ENCODE measurements around the gene PTH1R. TPM values are rescaled to one million over a fixed set of nuclear protein-coding genes. Genes with fewer than 3 reads are reported as not detected.

Gene PTH1R
- total RNA-seq, 1 donor from 2014 or later = 6.2 TPM

DNA sequence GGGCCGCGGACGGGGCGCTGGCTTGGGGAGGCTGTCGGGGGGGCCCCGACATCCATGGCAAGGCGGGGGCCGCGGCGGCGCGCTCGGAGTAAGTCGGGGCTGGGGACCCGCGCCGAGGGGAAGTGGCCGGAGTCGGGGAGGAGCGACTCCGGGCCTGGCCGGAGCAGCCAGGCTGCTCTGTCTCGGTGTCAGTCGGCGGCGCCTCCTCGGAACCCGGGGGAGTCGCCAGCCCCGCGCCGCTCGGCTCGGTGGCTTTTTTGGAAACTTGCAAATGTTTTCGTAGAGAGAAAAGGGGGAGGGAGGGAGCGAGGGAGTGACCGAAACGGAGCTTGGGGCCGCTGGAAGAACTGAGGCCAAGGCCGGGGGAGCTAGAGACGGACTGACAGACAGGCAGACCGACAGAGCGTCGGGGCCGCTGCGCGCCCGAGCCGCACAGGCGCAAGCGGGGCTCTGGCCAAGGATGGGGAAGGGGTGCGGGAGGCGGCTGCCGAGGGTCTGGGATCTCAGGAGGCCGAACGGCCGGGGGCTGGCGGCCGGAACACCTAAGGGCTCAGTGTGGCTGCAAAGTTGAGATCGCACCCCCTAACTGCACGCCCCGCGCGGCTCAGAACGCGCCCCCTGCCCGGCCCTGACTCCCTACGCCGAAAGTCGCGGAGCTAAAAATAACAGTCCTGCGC, 5.0 kb downstream of the PTH1R start:
- Mint-ChIP-seq H3K36me3 (ENCODE audit: low read depth, unreplicated experiment) (no peaks in the 10 kb centered on the region), H3K27me3 (ENCODE audit: unreplicated experiment) (peaks cover 18% of the 10 kb centered on the region), H3K9me3 (ENCODE audit: unreplicated experiment) (no peaks in the 10 kb centered on the region), H3K4me3 (ENCODE audit: unreplicated experiment) (peak overlapping the region; percentile 65), H3K27ac (ENCODE audit: unreplicated experiment) (no peak overlapping the region), H3K4me1 (ENCODE audit: unreplicated experiment) (peaks cover 9% of the 10 kb centered on the region)
- peak; percentile 37 for DNase-seq (ENCODE audit: low spot score)
- TF ChIP-seq, protein P1, sequence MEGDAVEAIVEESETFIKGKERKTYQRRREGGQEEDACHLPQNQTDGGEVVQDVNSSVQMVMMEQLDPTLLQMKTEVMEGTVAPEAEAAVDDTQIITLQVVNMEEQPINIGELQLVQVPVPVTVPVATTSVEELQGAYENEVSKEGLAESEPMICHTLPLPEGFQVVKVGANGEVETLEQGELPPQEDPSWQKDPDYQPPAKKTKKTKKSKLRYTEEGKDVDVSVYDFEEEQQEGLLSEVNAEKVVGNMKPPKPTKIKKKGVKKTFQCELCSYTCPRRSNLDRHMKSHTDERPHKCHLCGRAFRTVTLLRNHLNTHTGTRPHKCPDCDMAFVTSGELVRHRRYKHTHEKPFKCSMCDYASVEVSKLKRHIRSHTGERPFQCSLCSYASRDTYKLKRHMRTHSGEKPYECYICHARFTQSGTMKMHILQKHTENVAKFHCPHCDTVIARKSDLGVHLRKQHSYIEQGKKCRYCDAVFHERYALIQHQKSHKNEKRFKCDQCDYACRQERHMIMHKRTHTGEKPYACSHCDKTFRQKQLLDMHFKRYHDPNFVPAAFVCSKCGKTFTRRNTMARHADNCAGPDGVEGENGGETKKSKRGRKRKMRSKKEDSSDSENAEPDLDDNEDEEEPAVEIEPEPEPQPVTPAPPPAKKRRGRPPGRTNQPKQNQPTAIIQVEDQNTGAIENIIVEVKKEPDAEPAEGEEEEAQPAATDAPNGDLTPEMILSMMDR (IDR thresholded peaks at IDR 0.05; ENCODE audit: unreplicated experiment) = no peak

- H3K36me3 Mint-ChIP-seq (ENCODE audit: low read depth, unreplicated experiment) = no peaks in the 10 kb centered on the region
- TF ChIP-seq, protein P1 (IDR thresholded peaks at IDR 0.05; ENCODE audit: unreplicated experiment) = no peak
- H3K4me3 Mint-ChIP-seq (ENCODE audit: unreplicated experiment) = peak overlapping the region; percentile 65
- peaks cover 9% of the 10 kb centered on the region for H3K4me1 Mint-ChIP-seq (ENCODE audit: unreplicated experiment)
- peaks cover 19% of the 10 kb centered on the region for H3K27me3 Mint-ChIP-seq (ENCODE audit: unreplicated experiment)
- no peaks in the 10 kb centered on the region for H3K9me3 Mint-ChIP-seq (ENCODE audit: unreplicated experiment)
- DNase-seq (ENCODE audit: low spot score) = peak; percentile 25
- no peak overlapping the region for H3K27ac Mint-ChIP-seq (ENCODE audit: unreplicated experiment)
Measured at GRCh38 chr3:46883054-46883829, 5.7 kb downstream of the PTH1R start.

DNA sequence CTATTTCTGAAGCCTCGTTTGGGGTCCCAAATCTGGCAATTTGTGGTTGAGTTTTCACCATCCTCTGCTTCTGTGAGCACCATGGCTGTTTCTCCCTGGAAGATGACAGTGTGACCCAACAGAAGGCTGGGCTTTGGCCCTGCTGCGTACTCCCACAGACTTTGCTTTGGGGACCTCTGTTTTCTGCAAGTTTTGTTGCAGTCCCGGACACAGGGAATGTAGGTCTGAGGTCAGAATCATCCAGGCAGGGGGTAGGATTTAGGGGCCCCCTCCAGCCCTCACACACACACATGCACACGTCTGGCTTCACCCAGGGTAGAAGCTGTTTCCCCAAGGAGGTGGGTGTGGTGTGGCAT, 6.3 kb downstream of the PTH1R start:
- TF ChIP-seq, protein P1 (IDR thresholded peaks at IDR 0.05; ENCODE audit: unreplicated experiment) = no peak
- H3K36me3 Mint-ChIP-seq (ENCODE audit: low read depth, unreplicated experiment) = no peaks in the 10 kb centered on the region
- DNase-seq (ENCODE audit: low spot score) = no peak
- H3K27me3 Mint-ChIP-seq (ENCODE audit: unreplicated experiment) = peaks cover 22% of the 10 kb centered on the region
- H3K4me3 Mint-ChIP-seq (ENCODE audit: unreplicated experiment) = peak overlapping the region; percentile 65
- no peaks in the 10 kb centered on the region for H3K9me3 Mint-ChIP-seq (ENCODE audit: unreplicated experiment)
- no peak overlapping the region for H3K27ac Mint-ChIP-seq (ENCODE audit: unreplicated experiment)
- peaks cover 9% of the 10 kb centered on the region for H3K4me1 Mint-ChIP-seq (ENCODE audit: unreplicated experiment)

DNA sequence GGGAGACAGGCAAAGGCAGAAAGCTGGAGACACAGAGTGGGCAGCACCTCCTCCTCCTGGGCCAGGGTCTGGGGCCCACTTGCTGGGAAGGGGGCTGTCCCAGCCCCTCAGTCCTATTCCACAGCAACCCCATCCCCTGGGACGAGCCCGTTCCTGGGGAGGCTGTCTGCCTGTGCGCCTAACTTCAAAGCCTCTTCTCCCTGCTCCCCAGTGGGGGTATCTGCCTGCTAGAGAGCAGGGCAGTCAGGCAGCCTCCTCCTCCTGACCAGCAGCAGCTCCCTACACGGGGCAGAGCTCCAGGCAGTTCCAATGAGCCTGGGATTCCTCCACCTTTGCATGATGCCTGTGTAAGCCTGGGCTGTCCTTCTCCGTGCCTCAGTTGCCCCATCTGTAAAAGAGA, 6.9 kb downstream of the PTH1R start:
- no peak for DNase-seq (ENCODE audit: low spot score)
- Mint-ChIP-seq H3K27ac (ENCODE audit: unreplicated experiment) (no peak overlapping the region), H3K27me3 (ENCODE audit: unreplicated experiment) (peaks cover 22% of the 10 kb centered on the region), H3K4me3 (ENCODE audit: unreplicated experiment) (peak overlapping the region; percentile 53), H3K9me3 (ENCODE audit: unreplicated experiment) (no peaks in the 10 kb centered on the region), H3K36me3 (ENCODE audit: low read depth, unreplicated experiment) (no peaks in the 10 kb centered on the region), H3K4me1 (ENCODE audit: unreplicated experiment) (peaks cover 9% of the 10 kb centered on the region)
- TF ChIP-seq, protein P1 (IDR thresholded peaks at IDR 0.05; ENCODE audit: unreplicated experiment) = no peak

DNA sequence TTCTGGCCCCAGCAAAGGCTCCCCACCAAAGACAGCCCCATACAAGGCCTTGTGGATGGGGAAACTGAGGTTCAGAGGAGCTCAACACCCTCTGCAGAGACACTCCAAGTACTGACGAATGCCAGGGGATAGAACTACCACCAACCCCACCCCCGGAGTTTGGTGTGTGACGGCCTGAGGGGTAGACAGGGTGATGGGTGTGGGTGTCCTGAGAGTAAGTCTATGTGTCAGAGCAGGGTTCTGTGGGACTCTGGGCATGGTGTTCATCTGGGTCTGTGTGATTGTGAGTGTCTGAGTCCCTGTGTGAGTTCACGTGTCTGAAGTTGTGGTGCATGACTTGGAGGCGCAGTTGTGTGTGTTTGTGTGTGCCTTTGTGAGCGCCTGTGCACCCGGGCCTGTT, 7.4 kb downstream of the PTH1R start:
- H3K27ac Mint-ChIP-seq (ENCODE audit: unreplicated experiment) = no peak overlapping the region
- TF ChIP-seq, protein P1 (IDR thresholded peaks at IDR 0.05; ENCODE audit: unreplicated experiment) = no peak
- peaks cover 8% of the 10 kb centered on the region for H3K4me1 Mint-ChIP-seq (ENCODE audit: unreplicated experiment)
- DNase-seq (ENCODE audit: low spot score) = no peak
- H3K27me3 Mint-ChIP-seq (ENCODE audit: unreplicated experiment) = peaks cover 19% of the 10 kb centered on the region
- H3K36me3 Mint-ChIP-seq (ENCODE audit: low read depth, unreplicated experiment) = no peaks in the 10 kb centered on the region
- H3K9me3 Mint-ChIP-seq (ENCODE audit: unreplicated experiment) = no peaks in the 10 kb centered on the region
- no peak overlapping the region for H3K4me3 Mint-ChIP-seq (ENCODE audit: unreplicated experiment)

Measured in endothelial cell (in vitro differentiated cells).